ENCODE data around the gene PPIE. TPM values are rescaled to one million over a fixed set of nuclear protein-coding genes. Genes with fewer than 3 reads are reported as not detected.
"Not testable (repeated sequence)": the region's sequence is repeated elsewhere in the genome, so short reads cannot be mapped to it uniquely, and the experiment has no call there.

PPIE gene
- total RNA-seq, 2 experiments from 2014 or later = 54.5 to 71.9 TPM

DNA sequence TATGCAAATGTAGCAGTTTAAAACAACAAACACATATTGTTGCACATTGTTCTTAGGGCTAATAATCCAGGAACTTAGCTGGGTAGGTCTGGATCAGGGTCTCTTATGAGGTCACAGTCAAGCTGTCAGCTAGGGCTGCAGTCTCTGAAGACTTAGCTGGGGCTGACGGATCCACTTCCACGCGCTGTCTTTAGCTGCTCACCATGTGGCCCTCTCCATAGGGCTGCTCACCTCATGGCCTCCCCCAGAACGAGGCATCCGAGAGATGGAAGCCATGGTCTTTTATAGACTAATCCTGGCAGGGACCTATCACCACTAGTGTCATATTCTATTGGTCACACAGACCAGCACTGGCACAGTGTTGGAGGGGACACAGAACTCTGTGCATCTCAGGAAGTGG is 41.1 kb downstream of the PPIE start:
- intact Hi-C loops (cut with micrococcal nuclease; ENCODE audit: unreplicated experiment) = no loop called here
- no peak overlapping the region for H2AFZ ChIP-seq (ENCODE audit: low read length)
- no peak overlapping the region for H3K27ac ChIP-seq (ENCODE audit: low read depth, low read length, poor library complexity, severe bottlenecking)
- H3K9me3 ChIP-seq (ENCODE audit: low read length) = no peaks in the 10 kb centered on the region
- no peak for DNase-seq (ENCODE audit: low spot score)
- H3K4me3 ChIP-seq (ENCODE audit: low read depth, low read length, poor library complexity, severe bottlenecking) = no peak overlapping the region
- H3K36me3 ChIP-seq (ENCODE audit: insufficient read depth, low read length) = no peaks in the 10 kb centered on the region
- no peak for TF ChIP-seq EZH2phosphoT487 (IDR thresholded peaks at IDR 0.05; ENCODE audit: borderline replicate concordance, low read depth, low read length)
- TF ChIP-seq, protein P1, sequence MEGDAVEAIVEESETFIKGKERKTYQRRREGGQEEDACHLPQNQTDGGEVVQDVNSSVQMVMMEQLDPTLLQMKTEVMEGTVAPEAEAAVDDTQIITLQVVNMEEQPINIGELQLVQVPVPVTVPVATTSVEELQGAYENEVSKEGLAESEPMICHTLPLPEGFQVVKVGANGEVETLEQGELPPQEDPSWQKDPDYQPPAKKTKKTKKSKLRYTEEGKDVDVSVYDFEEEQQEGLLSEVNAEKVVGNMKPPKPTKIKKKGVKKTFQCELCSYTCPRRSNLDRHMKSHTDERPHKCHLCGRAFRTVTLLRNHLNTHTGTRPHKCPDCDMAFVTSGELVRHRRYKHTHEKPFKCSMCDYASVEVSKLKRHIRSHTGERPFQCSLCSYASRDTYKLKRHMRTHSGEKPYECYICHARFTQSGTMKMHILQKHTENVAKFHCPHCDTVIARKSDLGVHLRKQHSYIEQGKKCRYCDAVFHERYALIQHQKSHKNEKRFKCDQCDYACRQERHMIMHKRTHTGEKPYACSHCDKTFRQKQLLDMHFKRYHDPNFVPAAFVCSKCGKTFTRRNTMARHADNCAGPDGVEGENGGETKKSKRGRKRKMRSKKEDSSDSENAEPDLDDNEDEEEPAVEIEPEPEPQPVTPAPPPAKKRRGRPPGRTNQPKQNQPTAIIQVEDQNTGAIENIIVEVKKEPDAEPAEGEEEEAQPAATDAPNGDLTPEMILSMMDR (conservative IDR thresholded peaks at IDR 0.05; ENCODE audit: low read length) = no peak
- ChIA-PET POLR2A (no interaction called here), CTCF (ENCODE audit: unreplicated experiment) (no interaction called here)
- no TSS peak for BruUV-seq (replicated peaks)
- H3K79me2 ChIP-seq (ENCODE audit: insufficient read depth, low read depth, low read length) = no peaks in the 10 kb centered on the region
- H4K20me1 ChIP-seq (ENCODE audit: insufficient read depth, low read length) = no peaks in the 10 kb centered on the region
- no peak overlapping the region for H3K4me2 ChIP-seq (ENCODE audit: low read length)
- peaks cover 12% of the 10 kb centered on the region for H3K4me1 ChIP-seq (ENCODE audit: insufficient read depth, low read length, poor library complexity, severe bottlenecking)
- no peaks in the 10 kb centered on the region for H3K9me2 ChIP-seq (ENCODE audit: insufficient read depth, low read length)

DNA sequence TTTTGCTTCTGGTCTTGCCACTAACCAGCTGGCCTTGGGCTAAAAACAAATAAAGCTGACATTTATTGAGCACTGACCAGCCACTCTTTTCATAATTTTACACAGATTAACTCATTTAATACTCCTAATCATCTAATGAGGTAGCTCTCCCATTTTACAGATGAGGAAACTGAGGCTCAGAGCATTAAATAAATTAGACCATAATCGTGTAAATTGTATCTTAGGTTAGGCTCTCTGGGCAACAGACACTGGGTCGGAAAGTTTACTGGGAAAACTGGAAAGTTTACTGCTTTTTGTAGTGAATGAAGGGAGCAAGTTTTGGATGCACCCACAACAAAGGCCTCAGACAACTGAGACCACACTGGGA is 42.6 kb downstream of the PPIE start:
- Histone ChIP-seq H4K20me1 (ENCODE audit: insufficient read depth, low read length) (no peaks in the 10 kb centered on the region), H2AFZ (ENCODE audit: low read length) (no peak overlapping the region), H3K4me2 (ENCODE audit: low read length) (no peak overlapping the region), H3K9me3 (ENCODE audit: low read length) (no peaks in the 10 kb centered on the region), H3K4me3 (ENCODE audit: low read depth, low read length, poor library complexity, severe bottlenecking) (no peak overlapping the region), H3K79me2 (ENCODE audit: insufficient read depth, low read depth, low read length) (no peaks in the 10 kb centered on the region), H3K9me2 (ENCODE audit: insufficient read depth, low read length) (no peaks in the 10 kb centered on the region), H3K36me3 (ENCODE audit: insufficient read depth, low read length) (no peaks in the 10 kb centered on the region), H3K27ac (ENCODE audit: low read depth, low read length, poor library complexity, severe bottlenecking) (no peak overlapping the region), H3K4me1 (ENCODE audit: insufficient read depth, low read length, poor library complexity, severe bottlenecking) (peaks cover 5% of the 10 kb centered on the region)
- ChIA-PET POLR2A (interaction anchor here (0.9 kb wide), 1 partner anchor 16 kb away, joined by 4 read pairs; no protein-coding TSS in a partner anchor), CTCF (ENCODE audit: unreplicated experiment) (no interaction called here)
- TF ChIP-seq, protein P1 (conservative IDR thresholded peaks at IDR 0.05; ENCODE audit: low read length) = no peak
- TF ChIP-seq EZH2phosphoT487 (IDR thresholded peaks at IDR 0.05; ENCODE audit: borderline replicate concordance, low read depth, low read length) = no peak
- BruUV-seq (replicated peaks) = no TSS peak
- intact Hi-C loops (cut with micrococcal nuclease; ENCODE audit: unreplicated experiment) = no loop called here
- DNase-seq (ENCODE audit: low spot score) = no peak

DNA sequence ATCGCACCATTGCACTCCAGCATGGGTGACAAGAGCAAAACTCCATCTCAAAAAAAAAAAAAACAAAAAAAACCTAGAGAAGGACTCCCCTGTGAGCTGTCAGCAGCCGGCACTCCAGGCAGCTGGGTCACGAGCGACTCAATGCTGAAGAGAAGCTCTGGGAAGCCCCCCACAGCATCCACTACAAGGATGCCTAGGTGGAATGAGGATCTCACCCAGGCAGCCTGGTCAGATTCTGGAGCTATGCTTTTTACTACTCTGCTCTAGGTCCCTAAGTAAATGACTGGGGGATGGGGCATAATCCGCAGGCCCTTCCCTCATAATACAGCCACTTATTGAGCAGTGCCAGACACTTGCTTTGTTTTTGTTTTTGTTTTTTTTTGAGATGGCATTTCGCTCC is 43.4 kb downstream of the PPIE start:
- no peaks in the 10 kb centered on the region for H3K9me2 ChIP-seq (ENCODE audit: insufficient read depth, low read length)
- no peaks in the 10 kb centered on the region for H3K9me3 ChIP-seq (ENCODE audit: low read length)
- no peaks in the 10 kb centered on the region for H3K36me3 ChIP-seq (ENCODE audit: insufficient read depth, low read length)
- no peak overlapping the region for H3K27ac ChIP-seq (ENCODE audit: low read depth, low read length, poor library complexity, severe bottlenecking)
- CTCF ChIA-PET (ENCODE audit: unreplicated experiment) = no interaction called here
- intact Hi-C loops (cut with micrococcal nuclease; ENCODE audit: unreplicated experiment) = no loop called here
- no peak for DNase-seq (ENCODE audit: low spot score)
- POLR2A ChIA-PET = interaction anchor here (0.9 kb wide), 1 partner anchor 15 kb away, joined by 4 read pairs; no protein-coding TSS in a partner anchor
- H3K79me2 ChIP-seq (ENCODE audit: insufficient read depth, low read depth, low read length) = no peaks in the 10 kb centered on the region
- H2AFZ ChIP-seq (ENCODE audit: low read length) = no peak overlapping the region
- H3K4me1 ChIP-seq (ENCODE audit: insufficient read depth, low read length, poor library complexity, severe bottlenecking) = no peaks in the 10 kb centered on the region
- H4K20me1 ChIP-seq (ENCODE audit: insufficient read depth, low read length) = no peaks in the 10 kb centered on the region
- no peak overlapping the region for H3K4me2 ChIP-seq (ENCODE audit: low read length)
- no peak overlapping the region for H3K4me3 ChIP-seq (ENCODE audit: low read depth, low read length, poor library complexity, severe bottlenecking)
- BruUV-seq (replicated peaks) = no TSS peak
- TF ChIP-seq, protein P1 (conservative IDR thresholded peaks at IDR 0.05; ENCODE audit: low read length) = no peak
- TF ChIP-seq EZH2phosphoT487 (IDR thresholded peaks at IDR 0.05; ENCODE audit: borderline replicate concordance, low read depth, low read length) = no peak

DNA sequence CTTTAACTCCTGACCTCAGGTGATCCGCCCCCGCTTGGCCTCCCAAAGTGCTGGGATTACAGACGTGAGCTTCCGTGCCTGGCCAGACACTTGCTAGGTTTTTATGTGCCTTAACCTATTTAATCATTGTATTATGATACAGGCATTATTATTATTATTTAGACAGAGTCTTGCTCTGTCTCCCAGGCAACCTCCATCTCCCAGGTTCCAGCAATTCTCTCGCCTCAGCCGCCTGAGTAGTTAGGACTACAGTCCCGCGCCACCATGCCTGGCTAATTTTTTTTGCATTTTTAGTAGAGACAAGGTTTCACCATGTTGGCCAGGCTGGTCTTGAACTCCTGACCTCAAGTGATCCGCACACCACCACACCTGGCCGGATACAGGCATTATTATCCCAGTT is 44.0 kb downstream of the PPIE start:
- H3K9me3 ChIP-seq (ENCODE audit: low read length); H3K4me3 ChIP-seq (ENCODE audit: low read depth, low read length, poor library complexity, severe bottlenecking); H3K79me2 ChIP-seq (ENCODE audit: insufficient read depth, low read depth, low read length); H3K27ac ChIP-seq (ENCODE audit: low read depth, low read length, poor library complexity, severe bottlenecking); H4K20me1 ChIP-seq (ENCODE audit: insufficient read depth, low read length); H2AFZ ChIP-seq (ENCODE audit: low read length); BruUV-seq (replicated peaks); DNase-seq (ENCODE audit: low spot score); H3K36me3 ChIP-seq (ENCODE audit: insufficient read depth, low read length); H3K4me1 ChIP-seq (ENCODE audit: insufficient read depth, low read length, poor library complexity, severe bottlenecking); CTCF ChIA-PET (ENCODE audit: unreplicated experiment); intact Hi-C loops (cut with micrococcal nuclease; ENCODE audit: unreplicated experiment); H3K4me2 ChIP-seq (ENCODE audit: low read length); H3K9me2 ChIP-seq (ENCODE audit: insufficient read depth, low read length); POLR2A ChIA-PET: not testable (repeated sequence)
